Endothelial cell of umbilical vein (primary cell): ENCODE results near the gene ATG4D. TPM values are rescaled to one million over a fixed set of nuclear protein-coding genes. Genes with fewer than 3 reads are reported as not detected.

ENCODE experiments used
- BruUV-seq: library from RNA; stranded (reverse); fragments of 400-500 nt; replicated peaks from 2 replicates; lab custom pipeline; 2021; lab: Mats Ljungman, UMichigan
- CTCF ChIA-PET: fragments of 300-600, 350-600 bp; sonication (Branson Sonifier 250); formaldehyde crosslinking; loops from one replicate; lab custom pipeline; 2021; ENCODE audit warnings: antibody characterized with exemption, inconsistent platforms; lab: Charles Lee
- POLR2A ChIA-PET: fragments of 300-600, 350-600 bp; sonication (Branson Sonifier 250); formaldehyde crosslinking; loops from one replicate; lab custom pipeline; 2021; ENCODE audit warnings: antibody characterized with exemption, inconsistent platforms; lab: Charles Lee
- DNase-seq: peaks from one replicate; pipeline ENCODE4 v3.0.0-alpha.2; 2011; ENCODE audit warnings: low read depth, low spot score
- FAIRE-seq: peaks from 2 replicates; lab custom pipeline; 2011; peaks lifted over from hg19 to GRCh38; lab: Jason Lieb, UNC
- H2AFZ ChIP-seq: 2 replicates; pipeline ENCODE4 v1.6.0; 2012; ENCODE audit warnings: low read depth, low read length, control low read depth, inconsistent platforms
- H3K27ac ChIP-seq: 2 replicates; pipeline ENCODE4 v1.5.1; 2011; ENCODE audit warnings: low read depth, mild to moderate bottlenecking, control low read depth, low read length, moderate library complexity; ENCODE audit not compliant: insufficient read depth
- H3K27me3 ChIP-seq, 2 experiments: 2 replicates each; pipeline versions ENCODE4 v1.6.0 to v1.6.1; 2011; ENCODE audit warnings: low read length in 2 of 2, mixed read lengths in 1 of 2; ENCODE audit not compliant: control insufficient read depth in 2 of 2, insufficient read depth in 2 of 2
- H3K36me3 ChIP-seq, 2 experiments: 2 replicates in 1 of 2; 3 replicates in 1 of 2; pipeline ENCODE4 v1.5.1; 2011; ENCODE audit warnings: low read length in 2 of 2, mild to moderate bottlenecking in 1 of 2, moderate library complexity in 1 of 2; ENCODE audit not compliant: control insufficient read depth in 2 of 2, insufficient read depth in 2 of 2; ENCODE audit errors: extremely low read depth in 1 of 2
- H3K4me1 ChIP-seq: 3 replicates; pipeline ENCODE4 v1.5.1; 2011; ENCODE audit warnings: mild to moderate bottlenecking, low read length; ENCODE audit not compliant: control insufficient read depth, insufficient read depth; ENCODE audit errors: extremely low read depth
- H3K4me2 ChIP-seq: 2 replicates; pipeline ENCODE4 v1.6.1; 2011; ENCODE audit warnings: low read length, control low read depth, mixed read lengths; ENCODE audit not compliant: insufficient read depth
- H3K4me3 ChIP-seq, 3 experiments: fragments of 200-600 bp in 1 of 3; sonication (generic), shearing (Covaris generic) in 1 of 3; replicated peaks in 1 of 3; 2 replicates each; pipeline ENCODE4 v1.5.1; 2011 to 2016; ENCODE audit warnings: control low read depth in 3 of 3, low read length in 3 of 3, mild to moderate bottlenecking in 2 of 3, inconsistent platforms in 1 of 3, low read depth in 1 of 3, moderate library complexity in 1 of 3; ENCODE audit not compliant: insufficient read depth in 1 of 3
- H3K79me2 ChIP-seq: 2 replicates; pipeline ENCODE4 v1.6.0; 2012; ENCODE audit warnings: low read length, inconsistent platforms; ENCODE audit not compliant: control insufficient read depth, insufficient read depth
- H3K9ac ChIP-seq: replicated peaks from 2 replicates; pipeline ENCODE3; 2011; ENCODE audit warnings: low read length, control low read depth; ENCODE audit not compliant: insufficient read depth; ENCODE audit errors: extremely low read depth
- H3K9me1 ChIP-seq: replicated peaks from 3 replicates; pipeline ENCODE4 v1.6.0; 2011; ENCODE audit warnings: mild to moderate bottlenecking, low read length; ENCODE audit not compliant: control insufficient read depth, insufficient read depth; ENCODE audit errors: extremely low read depth
- H3K9me3 ChIP-seq: replicated peaks from 2 replicates; pipeline ENCODE4 v1.5.1; 2012; ENCODE audit warnings: low read length, inconsistent platforms; ENCODE audit not compliant: control insufficient read depth, insufficient read depth
- H4K20me1 ChIP-seq: replicated peaks from 2 replicates; pipeline ENCODE3; 2011; ENCODE audit warnings: mild to moderate bottlenecking, low read length; ENCODE audit not compliant: control insufficient read depth, insufficient read depth; ENCODE audit errors: extremely low read depth
- CTCF ChIP-seq, 2 donors: IDR thresholded peaks; 1 replicate in 1 of 2; 2 replicates in 1 of 2; pipeline ENCODE4 v1.5.1; 2011; ENCODE audit warnings: low read length in 2 of 2, mild to moderate bottlenecking in 2 of 2, moderate library complexity in 2 of 2, control low read depth in 1 of 2, inconsistent platforms in 1 of 2, low read depth in 1 of 2; ENCODE audit not compliant: insufficient read depth in 1 of 2; ENCODE audit errors: extremely low read depth in 1 of 2
- EZH2 ChIP-seq: IDR thresholded peaks from 2 replicates; pipeline ENCODE4 v1.6.1; 2012; ENCODE audit warnings: borderline replicate concordance, low read depth, mild to moderate bottlenecking, moderate library complexity, low read length, inconsistent platforms; ENCODE audit not compliant: severe bottlenecking
- FOS ChIP-seq: IDR thresholded peaks from 2 replicates; pipeline ENCODE4 v1.6.1; 2011; ENCODE audit warnings: mild to moderate bottlenecking, low read length, moderate library complexity, borderline replicate concordance; ENCODE audit not compliant: insufficient read depth
- GATA2 ChIP-seq: IDR thresholded peaks from 2 replicates; pipeline ENCODE4 v1.7.0; 2011; ENCODE audit warnings: low read depth, mild to moderate bottlenecking, moderate library complexity, mixed read lengths, low read length; ENCODE audit not compliant: insufficient read length, insufficient read depth
- JUN ChIP-seq: IDR thresholded peaks from 2 replicates; pipeline ENCODE4 v1.6.1; 2011; ENCODE audit warnings: borderline replicate concordance, low read depth; ENCODE audit not compliant: insufficient read length, insufficient read depth
- MYC ChIP-seq: IDR thresholded peaks from one replicate; pipeline ENCODE4 v1.6.1; 2011; ENCODE audit warnings: mild to moderate bottlenecking, low read depth, low read length
- POLR2A ChIP-seq: IDR thresholded peaks from 2 replicates; pipeline ENCODE4 v1.6.1; 2012; ENCODE audit warnings: low read depth, mild to moderate bottlenecking, control low read depth, low read length
- POLR2AphosphoS5 ChIP-seq: IDR thresholded peaks from 2 replicates; pipeline ENCODE4 v1.6.1; 2012; ENCODE audit warnings: low read depth, mild to moderate bottlenecking, control low read depth, low read length, moderate library complexity; ENCODE audit not compliant: insufficient read depth
- dilution Hi-C: fragments of 300-500 bp; cut with MboI; formaldehyde crosslinking; loops from one replicate; pipeline ENCODE4 v1.15.0; 2019; ENCODE audit warnings: low sequenced_read_pairs; ENCODE audit not compliant: extremely low pct_ligation_motif_present
- intact Hi-C: fragments of 100-400 bp; cut with micrococcal nuclease; formaldehyde crosslinking; loops from one replicate; pipeline ENCODE4 v1.10.0; 2022
- polyA plus RNA-seq, 4 experiments: library from polyadenylated mRNA; depleted of rRNA in 3 of 4; stranded (reverse) in 3 of 4; unstranded in 1 of 4; fragments of >200 nt; gene quantifications; 2 replicates each; pipeline versions ENCODE4 v1.2.1 to v1.2.3, GENCODE V29; 2011 to 2012; ENCODE audit warnings: missing spikeins in 1 of 4
- total RNA-seq: library from RNA; stranded (reverse); gene quantifications from 2 replicates; pipeline ENCODE4 v1.2.3, GENCODE V29; 2021
- TF ChIP-seq, protein P1 (sequence below): IDR thresholded peaks from 2 replicates; pipeline ENCODE4 v1.6.1; 2011; ENCODE audit not compliant: insufficient read depth, insufficient read length

The ATG4D gene
- total and polyA plus RNA-seq, 2 donors (not counting 3 experiments of a cell fraction or from before 2014, with no cell fraction given), result 19.8 to 24.9 TPM

GRCh38 chr19:10508707-10509106 lies 35.0 kb upstream of the ATG4D start:
- Histone ChIP-seq H3K27ac (no peak overlapping the region), H3K36me3 (no peaks in the 10 kb centered on the region), H3K9ac (no peak overlapping the region), H3K9me3 (no peaks in the 10 kb centered on the region), H3K4me2 (no peak overlapping the region), H3K27me3 (peaks cover 7 to 13% of the 10 kb centered on the region in 2 experiments), H2AFZ (no peak overlapping the region), H3K4me3 (no peak overlapping the region), H3K9me1 (no peaks in the 10 kb centered on the region), H4K20me1 (no peaks in the 10 kb centered on the region), H3K4me1 (no peaks in the 10 kb centered on the region), H3K79me2 (no peaks in the 10 kb centered on the region)
- POLR2A ChIA-PET, result no interaction called here
- no peak for FAIRE-seq
- DNase-seq, result no peak
- TF ChIP-seq, protein P1, sequence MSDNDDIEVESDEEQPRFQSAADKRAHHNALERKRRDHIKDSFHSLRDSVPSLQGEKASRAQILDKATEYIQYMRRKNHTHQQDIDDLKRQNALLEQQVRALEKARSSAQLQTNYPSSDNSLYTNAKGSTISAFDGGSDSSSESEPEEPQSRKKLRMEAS, result no peak
- TF ChIP-seq POLR2AphosphoS5, result no peak
- no peak for TF ChIP-seq FOS
- TF ChIP-seq CTCF (IDR thresholded peaks at IDR 0.05; ENCODE audit: extremely low read depth in 1 of 2, insufficient read depth in 1 of 2, low read depth in 1 of 2, low read length in 2 of 2), result no peak
- TF ChIP-seq MYC, result no peak
- no peak for TF ChIP-seq GATA2
- no peak for TF ChIP-seq POLR2A
- no peak for TF ChIP-seq JUN
- TF ChIP-seq EZH2, result no peak
- CTCF ChIA-PET, result interaction anchor here (0.9 to 2.9 kb wide), 5 partner anchors 9 to 191 kb away, joined by 3 to 23 read pairs (median 5); partner anchors contain the start of gene S1PR5
- intact Hi-C loops, result loop anchor here (10.0 kb wide), 1 partner anchor 586 kb away; no protein-coding TSS in a partner anchor
- no TSS peak for BruUV-seq
- dilution Hi-C loops, result no loop called here
